WI38 (cell line): Measurements from ENCODE around the gene RIPOR3.
A peak's percentile ranks its signal among the peaks of the same experiment; 100 is the strongest.

ENCODE experiments used
- H3K4me3 ChIP-seq: 2 replicates; pipeline ENCODE4 v1.5.1; 2011; ENCODE audit warnings: low read depth, mild to moderate bottlenecking, control low read depth, low read length
- CTCF ChIP-seq: IDR thresholded peaks from 2 replicates; pipeline ENCODE4 v1.5.1; 2012; ENCODE audit warnings: low read depth, mild to moderate bottlenecking, control low read depth, low read length

The RIPOR3 gene

DNA sequence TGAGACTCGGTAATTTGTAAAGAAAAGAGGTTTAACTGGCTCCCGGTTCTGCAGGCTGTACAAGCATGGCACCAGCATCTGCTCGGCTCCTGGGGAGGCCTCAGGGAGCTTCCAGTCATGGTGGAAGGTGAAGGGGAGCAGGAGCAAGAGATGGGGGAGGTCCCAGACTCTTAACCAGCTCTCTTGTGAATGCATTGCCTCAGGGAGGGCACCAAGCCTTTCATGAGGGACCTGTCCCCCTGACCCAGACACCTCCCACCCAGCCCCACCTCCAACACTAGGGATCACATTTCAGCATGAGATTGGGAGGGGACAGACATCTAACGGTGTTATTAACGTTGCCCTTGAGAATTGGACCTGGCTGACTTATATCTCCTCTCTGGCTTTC is 112.6 kb downstream of the RIPOR3 start:
- TF ChIP-seq CTCF = no peak
- H3K4me3 ChIP-seq = no peak overlapping the region

- H3K4me3 ChIP-seq = no peak overlapping the region
- TF ChIP-seq CTCF = no peak
Observed at GRCh38 chr20:50578061-50578777, 113.1 kb downstream of the RIPOR3 start.

- H3K4me3 ChIP-seq = no peak overlapping the region
- TF ChIP-seq CTCF = no peak
Observed at GRCh38 chr20:50577175-50578018, 113.9 kb downstream of the RIPOR3 start.

DNA sequence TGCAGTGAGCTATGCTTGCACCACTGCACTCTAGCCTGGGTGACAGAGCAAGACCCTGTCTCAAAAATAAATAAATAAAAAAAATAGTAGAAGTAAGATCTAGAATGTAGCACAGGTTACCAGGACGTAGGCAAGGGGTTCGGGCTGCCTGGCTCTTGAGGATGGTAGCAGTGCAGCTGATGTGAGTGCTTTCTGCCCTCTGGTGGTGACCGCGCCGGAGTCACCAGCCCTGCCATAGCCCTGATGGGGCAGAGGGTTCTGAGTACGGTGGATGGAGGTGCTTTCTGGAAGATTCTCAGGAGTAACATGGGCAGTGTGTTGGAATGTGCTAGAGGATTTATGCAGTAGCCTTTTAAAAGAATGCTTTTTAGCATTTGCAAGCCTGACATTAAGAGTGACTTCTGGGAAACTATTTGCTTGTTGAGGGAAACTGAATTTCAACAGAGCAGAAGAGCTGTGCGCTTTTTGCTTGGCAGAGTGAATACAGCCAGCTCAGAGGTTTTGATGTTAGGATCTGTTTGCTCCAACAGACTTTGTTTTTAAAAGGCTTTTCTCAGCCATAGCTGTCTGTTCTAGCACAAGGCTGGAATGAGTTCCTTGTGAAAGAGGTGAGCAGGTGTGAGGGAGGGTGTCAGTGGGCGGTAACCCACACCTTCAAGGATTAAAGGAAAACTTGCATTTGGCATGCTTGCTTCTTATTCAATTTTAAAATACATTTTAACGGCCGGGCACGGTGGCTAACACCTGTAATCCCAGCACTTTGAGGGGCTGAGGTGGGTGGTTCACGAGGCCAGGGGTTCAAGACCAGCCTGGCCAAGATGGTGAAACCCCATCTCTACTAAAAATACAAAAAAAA is 115.2 kb downstream of the RIPOR3 start:
- peak; percentile 62 for TF ChIP-seq CTCF
- no peak overlapping the region for H3K4me3 ChIP-seq

GRCh38 chr20:50574586-50574985 is 116.8 kb downstream of the RIPOR3 start:
- no peak for TF ChIP-seq CTCF

GRCh38 chr20:50574108-50574507 is 117.2 kb downstream of the RIPOR3 start:
- H3K4me3 ChIP-seq = no peak overlapping the region
- no peak for TF ChIP-seq CTCF

More at GRCh38 chr20:50574586-50574985, 116.8 kb downstream of the RIPOR3 start:
- no peak overlapping the region for H3K4me3 ChIP-seq
